Stomach (tissue), 9 donors: ENCODE results near the gene ST7L. TPM values are rescaled to one million over a fixed set of nuclear protein-coding genes. Genes with fewer than 3 reads are reported as not detected.
A peak's percentile ranks its signal among the peaks of the same experiment; 100 is the strongest.

Experiments used
- DNase-seq, 2 donors: peaks; one replicate each; pipeline versions ENCODE4 v3.0.0 to v3.0.0-alpha.2; 2013 to 2019
- H3K27ac ChIP-seq, 5 donors: fragments of 200-600 bp in 4 of 5; sonication (generic) in 4 of 5; one replicate each; pipeline ENCODE4 v1.5.1; 2013 to 2019; ENCODE audit warnings: mild to moderate bottlenecking in 1 of 5, moderate library complexity in 1 of 5
- H3K27me3 ChIP-seq, 3 donors: fragments of 200-600 bp; sonication (generic); one replicate each; pipeline ENCODE4 v1.5.1; 2017 to 2019; ENCODE audit warnings: mixed run types in 1 of 3
- H3K36me3 ChIP-seq, 4 donors: fragments of 200-600 bp; sonication (generic); 1 replicate in 3 of 4; 2 replicates in 1 of 4; pipeline ENCODE4 v1.5.1; 2016 to 2019
- H3K4me1 ChIP-seq, 4 donors: fragments of 200-600 bp; sonication (generic); one replicate each; pipeline ENCODE4 v1.5.1; 2016 to 2019
- H3K4me3 ChIP-seq, 4 donors: fragments of 200-600 bp; sonication (generic) in 3 of 4; one replicate each; pipeline ENCODE4 v1.5.1; 2016 to 2019; ENCODE audit warnings: mild to moderate bottlenecking in 1 of 4
- H3K9me3 ChIP-seq, 4 donors: fragments of 200-600 bp; sonication (generic); one replicate each; pipeline ENCODE4 v1.5.1; 2016 to 2019
- EP300 ChIP-seq: sonication (generic); formaldehyde crosslinking; IDR thresholded peaks from one replicate; pipeline ENCODE4 v1.6.1; 2017; ENCODE audit warnings: antibody characterized with exemption
- POLR2A ChIP-seq, 4 donors: fragments of 450-650 bp; IDR thresholded peaks; one replicate each; pipeline ENCODE4 v1.6.1; 2016; ENCODE audit warnings: antibody characterized with exemption in 4 of 4, control low read depth in 2 of 4, mild to moderate bottlenecking in 1 of 4, moderate library complexity in 1 of 4
- POLR2AphosphoS5 ChIP-seq, 3 donors: sonication (generic); formaldehyde crosslinking; IDR thresholded peaks; one replicate each; pipeline ENCODE4 v1.6.1; 2016; ENCODE audit warnings: antibody characterized with exemption in 3 of 3
- WGBS, 5 donors: extraction: QIAGEN DNeasy Blood & Tissue Kit in 3 of 5; methylation state at CpG; one replicate each; pipeline versions ENCODE4 v1.1.5 to v1.1.7; 2013 to 2018; 5-methylcytosine and 5-hydroxymethylcytosine counted together
- intact Hi-C: fragments of 100-400 bp; cut with DNase I; formaldehyde crosslinking; loops from one replicate; pipeline ENCODE4 v1.15.1; 2023; ENCODE audit warnings: low total_unique reads
- polyA plus RNA-seq, 3 donors: library from polyadenylated mRNA; stranded (reverse); fragments of 200-250 nt; gene quantifications; one replicate each; pipeline ENCODE4 v1.2.3, GENCODE V29; 2013
- total RNA-seq, 5 donors: library from RNA; depleted of rRNA; stranded (reverse); fragments of >200 nt; gene quantifications; one replicate each; pipeline versions ENCODE4 v1.1.0 to v1.2.3, GENCODE V29; 2014 to 2016
- TF ChIP-seq, protein P1 (sequence below), 7 experiments: fragments of 450-650 bp in 4 of 7; fragments of 200-600 bp in 3 of 7; sonication (generic) in 3 of 7; IDR thresholded peaks; one replicate each; pipeline ENCODE4 v1.5.1; 2016 to 2019; ENCODE audit warnings: antibody characterized with exemption in 7 of 7, control low read depth in 2 of 7, mild to moderate bottlenecking in 1 of 7
- donor health status: healthy with polysubstance abuse.
- donor health status: Bipolar disorder and iron deficiency.
- donor health status: healthy.

Gene ST7L
- total and polyA plus RNA-seq, 8 donors: 3.5 to 85.7 (median 11.3) TPM

DNA sequence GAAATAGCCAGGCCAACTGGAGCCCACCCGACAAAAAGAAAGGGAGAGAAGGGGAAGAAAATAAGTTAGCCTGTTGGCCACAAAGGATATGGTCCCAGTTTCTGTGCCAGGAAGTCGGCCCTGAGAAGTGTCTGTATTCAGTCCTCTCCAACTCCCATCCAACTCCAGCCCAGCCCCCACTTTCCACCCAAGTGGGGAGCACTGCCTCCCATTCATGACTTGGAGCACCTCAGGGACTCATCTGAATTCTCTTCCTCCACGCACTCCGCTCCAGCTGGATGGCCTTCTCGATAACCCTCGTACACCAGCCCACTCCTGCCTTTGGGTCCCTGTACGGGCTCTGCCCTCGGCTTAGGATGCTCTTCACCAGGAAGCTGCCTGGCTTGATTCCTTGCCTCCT lies 112.2 kb downstream of the ST7L start:
- Histone ChIP-seq H3K36me3 (no peaks in the 10 kb centered on the region), H3K9me3 (no peaks in the 10 kb centered on the region), H3K27ac (no peak overlapping the region), H3K4me3 (no peak overlapping the region), H3K4me1 (peaks cover 25 to 34% (median 33%) of the 10 kb centered on the region in 4 donors), H3K27me3 (peaks cover 10 to 97% (median 55%) of the 10 kb centered on the region in 3 donors)
- intact Hi-C loops: no loop called here
- 90 to 94% (median 91%) methylated on average over 8 of the region's 8 CpGs for WGBS, 5 donors
- DNase-seq: no peak
- TF ChIP-seq EP300 (no peak), POLR2A (IDR thresholded peaks at IDR 0.05) (no peak), POLR2AphosphoS5 (IDR thresholded peaks at IDR 0.05) (no peak)
- TF ChIP-seq, protein P1, sequence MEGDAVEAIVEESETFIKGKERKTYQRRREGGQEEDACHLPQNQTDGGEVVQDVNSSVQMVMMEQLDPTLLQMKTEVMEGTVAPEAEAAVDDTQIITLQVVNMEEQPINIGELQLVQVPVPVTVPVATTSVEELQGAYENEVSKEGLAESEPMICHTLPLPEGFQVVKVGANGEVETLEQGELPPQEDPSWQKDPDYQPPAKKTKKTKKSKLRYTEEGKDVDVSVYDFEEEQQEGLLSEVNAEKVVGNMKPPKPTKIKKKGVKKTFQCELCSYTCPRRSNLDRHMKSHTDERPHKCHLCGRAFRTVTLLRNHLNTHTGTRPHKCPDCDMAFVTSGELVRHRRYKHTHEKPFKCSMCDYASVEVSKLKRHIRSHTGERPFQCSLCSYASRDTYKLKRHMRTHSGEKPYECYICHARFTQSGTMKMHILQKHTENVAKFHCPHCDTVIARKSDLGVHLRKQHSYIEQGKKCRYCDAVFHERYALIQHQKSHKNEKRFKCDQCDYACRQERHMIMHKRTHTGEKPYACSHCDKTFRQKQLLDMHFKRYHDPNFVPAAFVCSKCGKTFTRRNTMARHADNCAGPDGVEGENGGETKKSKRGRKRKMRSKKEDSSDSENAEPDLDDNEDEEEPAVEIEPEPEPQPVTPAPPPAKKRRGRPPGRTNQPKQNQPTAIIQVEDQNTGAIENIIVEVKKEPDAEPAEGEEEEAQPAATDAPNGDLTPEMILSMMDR (IDR thresholded peaks at IDR 0.05): no peak

DNA sequence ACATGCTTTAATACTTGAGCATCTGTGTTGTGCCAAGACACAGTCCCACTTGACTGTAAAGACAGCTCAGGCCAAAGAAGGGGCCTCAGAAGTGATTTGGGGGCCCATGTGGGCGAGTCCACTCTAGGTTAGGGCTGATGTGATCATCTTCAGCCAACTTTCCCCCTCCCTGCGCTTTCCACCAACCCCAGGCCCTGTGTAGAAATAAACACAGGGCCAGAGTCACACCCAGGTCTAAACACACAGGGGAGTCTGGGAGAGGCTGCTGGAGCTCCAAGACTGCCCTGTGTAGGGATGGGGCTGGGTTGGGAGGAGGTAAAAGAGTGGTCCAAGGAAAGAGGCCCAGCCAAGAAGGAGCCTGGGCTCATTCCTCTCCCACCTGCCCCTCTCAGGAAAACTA lies 112.6 kb downstream of the ST7L start:
- no peaks in the 10 kb centered on the region for H3K36me3 ChIP-seq
- H3K4me1 ChIP-seq: peaks cover 29 to 38% (median 37%) of the 10 kb centered on the region in 4 donors
- WGBS, 5 donors: 57 to 94% (median 61%) methylated on average over 2 of the region's 2 CpGs
- TF ChIP-seq EP300 (no peak), POLR2AphosphoS5 (IDR thresholded peaks at IDR 0.05) (no peak), POLR2A (IDR thresholded peaks at IDR 0.05) (no peak)
- TF ChIP-seq, protein P1 (IDR thresholded peaks at IDR 0.05): no peak
- intact Hi-C loops: no loop called here
- H3K27me3 ChIP-seq: peaks cover 10 to 98% (median 55%) of the 10 kb centered on the region in 3 donors
- no peak overlapping the region for H3K27ac ChIP-seq
- H3K4me3 ChIP-seq: no peak overlapping the region
- no peaks in the 10 kb centered on the region for H3K9me3 ChIP-seq
- DNase-seq: no peak

DNA sequence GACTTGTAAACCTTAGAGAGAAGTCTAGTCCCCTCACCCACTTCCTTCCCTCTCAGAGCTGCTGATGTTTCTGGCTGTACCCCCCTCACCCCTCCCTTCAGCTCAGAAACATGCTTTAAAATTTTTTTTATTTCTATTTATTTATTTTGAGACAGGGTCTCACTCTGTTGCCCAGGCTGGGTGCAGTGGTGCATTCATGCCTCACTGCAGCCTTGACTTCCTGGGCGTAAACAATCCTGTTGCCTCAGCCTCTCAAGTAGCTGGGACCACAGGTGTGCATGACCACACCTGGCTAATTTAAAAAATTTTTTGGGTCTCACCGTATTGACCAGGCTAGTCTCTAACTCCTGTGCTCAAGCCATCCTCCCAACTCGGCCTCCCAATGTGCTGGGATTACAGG lies 113.1 kb downstream of the ST7L start:
- 81 to 89% (median 84%) methylated on average over 3 of the region's 3 CpGs for WGBS, 5 donors

DNA sequence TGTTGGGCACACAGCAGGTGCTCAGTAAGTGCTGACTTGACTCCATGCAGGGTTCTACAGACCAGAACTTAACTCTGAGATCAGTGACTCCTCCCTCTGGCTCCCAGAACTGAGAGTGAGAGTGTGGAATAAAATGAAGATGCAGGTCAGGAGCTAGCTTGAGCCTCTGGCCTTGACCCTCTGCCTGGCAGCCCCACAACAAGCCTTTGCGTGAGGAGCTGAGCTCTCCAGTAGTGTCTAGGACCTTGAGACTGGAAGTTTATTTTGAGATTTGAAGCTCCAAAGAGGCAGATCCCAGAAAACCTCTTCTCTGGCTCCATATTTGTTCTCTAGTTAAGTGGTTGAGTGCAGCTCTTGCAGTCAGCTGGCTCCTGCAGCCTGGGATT lies 113.5 kb downstream of the ST7L start:
- no peak for DNase-seq
- 57 to 81% (median 78%) methylated on average over 1 of the region's 1 CpG for WGBS, 5 donors
- intact Hi-C loops: no loop called here
- Histone ChIP-seq H3K36me3 (no peaks in the 10 kb centered on the region), H3K27ac (no peak overlapping the region), H3K9me3 (no peaks in the 10 kb centered on the region), H3K27me3 (peaks cover 10 to 98% (median 51%) of the 10 kb centered on the region in 3 donors), H3K4me1 (peaks cover 31 to 38% (median 37%) of the 10 kb centered on the region in 4 donors), H3K4me3 (no peak overlapping the region)
- TF ChIP-seq, protein P1 (IDR thresholded peaks at IDR 0.05): no peak
- TF ChIP-seq POLR2AphosphoS5 (IDR thresholded peaks at IDR 0.05) (no peak), POLR2A (IDR thresholded peaks at IDR 0.05) (no peak), EP300 (no peak)

More for the DNA sequence above, 113.1 kb downstream of the ST7L start:
- no peak overlapping the region for H3K27ac ChIP-seq
- H3K27me3 ChIP-seq: peaks cover 10 to 98% (median 55%) of the 10 kb centered on the region in 3 donors
- H3K4me3 ChIP-seq: no peak overlapping the region
- TF ChIP-seq POLR2A (IDR thresholded peaks at IDR 0.05): no peak
- TF ChIP-seq POLR2AphosphoS5 (IDR thresholded peaks at IDR 0.05): no peak
- H3K36me3 ChIP-seq: no peaks in the 10 kb centered on the region
- intact Hi-C loops: no loop called here
- H3K4me1 ChIP-seq: peaks cover 31 to 38% (median 37%) of the 10 kb centered on the region in 4 donors
- DNase-seq: no peak
- no peaks in the 10 kb centered on the region for H3K9me3 ChIP-seq

DNA sequence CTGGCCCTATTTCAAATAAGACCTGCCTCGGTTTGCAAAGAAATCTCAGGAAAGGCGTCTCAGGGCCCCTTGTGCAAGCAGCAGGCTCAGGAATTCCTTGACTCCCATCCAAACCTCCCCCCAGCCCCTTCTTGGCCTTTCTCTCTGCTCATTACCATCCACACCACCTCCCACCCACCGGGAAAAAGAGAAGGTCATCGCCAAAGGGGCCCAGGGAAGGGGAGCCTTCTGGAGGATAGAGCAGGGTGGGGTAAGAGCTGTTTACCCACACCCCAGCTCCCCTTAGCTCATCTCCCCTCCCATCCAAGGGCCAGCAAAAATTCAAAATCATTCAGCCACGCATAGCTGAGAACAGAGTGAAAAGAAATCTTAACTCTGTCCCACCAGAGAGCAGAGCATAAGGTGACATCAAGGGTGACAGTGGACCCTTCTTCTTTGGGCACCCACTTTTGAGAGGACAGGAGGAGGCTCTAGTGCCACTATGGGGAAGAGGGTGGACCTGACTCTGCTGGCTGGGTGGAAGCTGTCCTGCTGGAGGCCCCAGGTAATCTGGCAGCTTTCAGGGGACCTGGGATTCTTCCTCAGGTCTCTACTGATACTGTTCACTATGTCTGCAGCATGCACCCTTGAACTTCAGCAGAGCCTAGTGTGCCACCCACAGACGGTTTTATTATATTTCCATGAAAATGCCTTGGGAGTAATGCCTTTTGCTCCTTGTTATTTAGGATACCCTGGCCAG lies 114.1 kb downstream of the ST7L start:
- Histone ChIP-seq H3K4me1 (peaks cover 31 to 38% (median 37%) of the 10 kb centered on the region in 4 donors), H3K9me3 (no peaks in the 10 kb centered on the region), H3K27ac (peak overlapping the region in 1 of 5 donors; percentile 65), H3K36me3 (no peaks in the 10 kb centered on the region), H3K27me3 (peaks cover 10 to 93% (median 45%) of the 10 kb centered on the region in 3 donors), H3K4me3 (no peak overlapping the region)
- intact Hi-C loops: no loop called here
- TF ChIP-seq, protein P1 (IDR thresholded peaks at IDR 0.05): no peak
- TF ChIP-seq POLR2AphosphoS5 (IDR thresholded peaks at IDR 0.05) (no peak), POLR2A (IDR thresholded peaks at IDR 0.05) (no peak), EP300 (no peak)
- peak in 1 of 2 donors; percentile 62 for DNase-seq
- 38 to 58% (median 47%) methylated on average over 6 of the region's 6 CpGs for WGBS, 5 donors
